ENCODE data around the gene ATP2C2.

ATP2C2 gene

DNA sequence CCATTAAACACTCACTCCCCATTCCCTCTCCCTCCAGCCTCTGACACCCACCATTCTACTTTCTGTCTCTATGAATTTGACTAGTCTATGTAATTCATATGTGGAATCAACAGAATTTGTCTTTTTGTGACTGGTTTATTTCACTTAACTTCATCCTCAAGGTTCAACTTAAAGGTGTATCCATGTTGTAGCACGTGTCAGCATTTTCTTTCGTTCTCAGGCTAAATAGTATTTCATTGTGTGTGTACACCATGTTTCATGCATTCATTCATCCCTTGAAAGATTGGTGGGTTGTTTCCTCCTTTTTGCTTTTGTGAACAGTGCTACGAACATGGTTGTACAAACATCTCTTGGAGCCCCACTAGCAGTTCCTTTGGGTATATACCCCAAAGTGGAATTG lies 36.0 kb downstream of the ATP2C2 start:
- ChIA-PET CTCF (no interaction called here), POLR2A (no interaction called here)
- Histone ChIP-seq H3K4me1 (ENCODE audit: control insufficient read depth, insufficient read depth, low read length) (no peaks in the 10 kb centered on the region), H3K27ac (ENCODE audit: extremely low read depth, low read depth, low read length) (no peak overlapping the region), H3K4me3 (ENCODE audit: low read depth, low read length) (no peak overlapping the region), H3K9me3 (ENCODE audit: control insufficient read depth, insufficient read depth, low read depth, low read length) (no peaks in the 10 kb centered on the region), H3K36me3 (ENCODE audit: control insufficient read depth in 2 of 2, insufficient read depth in 1 of 2, low read length in 2 of 2) (no peaks in the 10 kb centered on the region)
- no peak for TF ChIP-seq GLIS2 (tag by site-specific recombination; IDR thresholded peaks at IDR 0.05)
- no peak for TF ChIP-seq ZNF701 (tag by site-specific recombination; IDR thresholded peaks at IDR 0.05)
- no peak for TF ChIP-seq YY1 (tag by site-specific recombination; IDR thresholded peaks at IDR 0.05)
- TF ChIP-seq ZNF530 (tag by site-specific recombination; IDR thresholded peaks at IDR 0.05; ENCODE audit: low read depth): no peak
- no peak for TF ChIP-seq ZFP41 (tag by site-specific recombination; IDR thresholded peaks at IDR 0.05; ENCODE audit: borderline replicate concordance)
- TF ChIP-seq ZNF404 (tag by site-specific recombination; IDR thresholded peaks at IDR 0.05): no peak
- TF ChIP-seq, protein P1, sequence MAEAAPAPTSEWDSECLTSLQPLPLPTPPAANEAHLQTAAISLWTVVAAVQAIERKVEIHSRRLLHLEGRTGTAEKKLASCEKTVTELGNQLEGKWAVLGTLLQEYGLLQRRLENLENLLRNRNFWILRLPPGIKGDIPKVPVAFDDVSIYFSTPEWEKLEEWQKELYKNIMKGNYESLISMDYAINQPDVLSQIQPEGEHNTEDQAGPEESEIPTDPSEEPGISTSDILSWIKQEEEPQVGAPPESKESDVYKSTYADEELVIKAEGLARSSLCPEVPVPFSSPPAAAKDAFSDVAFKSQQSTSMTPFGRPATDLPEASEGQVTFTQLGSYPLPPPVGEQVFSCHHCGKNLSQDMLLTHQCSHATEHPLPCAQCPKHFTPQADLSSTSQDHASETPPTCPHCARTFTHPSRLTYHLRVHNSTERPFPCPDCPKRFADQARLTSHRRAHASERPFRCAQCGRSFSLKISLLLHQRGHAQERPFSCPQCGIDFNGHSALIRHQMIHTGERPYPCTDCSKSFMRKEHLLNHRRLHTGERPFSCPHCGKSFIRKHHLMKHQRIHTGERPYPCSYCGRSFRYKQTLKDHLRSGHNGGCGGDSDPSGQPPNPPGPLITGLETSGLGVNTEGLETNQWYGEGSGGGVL (tag by site-specific recombination; IDR thresholded peaks at IDR 0.05): no peak
- TF ChIP-seq, protein P2, sequence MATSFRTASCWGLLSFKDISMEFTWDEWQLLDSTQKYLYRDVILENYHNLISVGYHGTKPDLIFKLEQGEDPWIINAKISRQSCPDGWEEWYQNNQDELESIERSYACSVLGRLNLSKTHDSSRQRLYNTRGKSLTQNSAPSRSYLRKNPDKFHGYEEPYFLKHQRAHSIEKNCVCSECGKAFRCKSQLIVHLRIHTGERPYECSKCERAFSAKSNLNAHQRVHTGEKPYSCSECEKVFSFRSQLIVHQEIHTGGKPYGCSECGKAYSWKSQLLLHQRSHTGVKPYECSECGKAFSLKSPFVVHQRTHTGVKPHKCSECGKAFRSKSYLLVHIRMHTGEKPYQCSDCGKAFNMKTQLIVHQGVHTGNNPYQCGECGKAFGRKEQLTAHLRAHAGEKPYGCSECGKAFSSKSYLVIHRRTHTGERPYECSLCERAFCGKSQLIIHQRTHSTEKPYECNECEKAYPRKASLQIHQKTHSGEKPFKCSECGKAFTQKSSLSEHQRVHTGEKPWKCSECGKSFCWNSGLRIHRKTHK (tag by site-specific recombination; IDR thresholded peaks at IDR 0.05): no peak
- TF ChIP-seq ZSCAN23 (tag by site-specific recombination; IDR thresholded peaks at IDR 0.05): no peak
- no peak for TF ChIP-seq ZBTB20 (tag by site-specific recombination; IDR thresholded peaks at IDR 0.05)
- no peak for TF ChIP-seq ZNF529 (tag by site-specific recombination; IDR thresholded peaks at IDR 0.05; ENCODE audit: insufficient replicate concordance)
- no peak for TF ChIP-seq ZNF19 (tag by site-specific recombination; IDR thresholded peaks at IDR 0.05; ENCODE audit: low read depth)
- TF ChIP-seq ZNF146 (tag by site-specific recombination; IDR thresholded peaks at IDR 0.05): no peak

DNA sequence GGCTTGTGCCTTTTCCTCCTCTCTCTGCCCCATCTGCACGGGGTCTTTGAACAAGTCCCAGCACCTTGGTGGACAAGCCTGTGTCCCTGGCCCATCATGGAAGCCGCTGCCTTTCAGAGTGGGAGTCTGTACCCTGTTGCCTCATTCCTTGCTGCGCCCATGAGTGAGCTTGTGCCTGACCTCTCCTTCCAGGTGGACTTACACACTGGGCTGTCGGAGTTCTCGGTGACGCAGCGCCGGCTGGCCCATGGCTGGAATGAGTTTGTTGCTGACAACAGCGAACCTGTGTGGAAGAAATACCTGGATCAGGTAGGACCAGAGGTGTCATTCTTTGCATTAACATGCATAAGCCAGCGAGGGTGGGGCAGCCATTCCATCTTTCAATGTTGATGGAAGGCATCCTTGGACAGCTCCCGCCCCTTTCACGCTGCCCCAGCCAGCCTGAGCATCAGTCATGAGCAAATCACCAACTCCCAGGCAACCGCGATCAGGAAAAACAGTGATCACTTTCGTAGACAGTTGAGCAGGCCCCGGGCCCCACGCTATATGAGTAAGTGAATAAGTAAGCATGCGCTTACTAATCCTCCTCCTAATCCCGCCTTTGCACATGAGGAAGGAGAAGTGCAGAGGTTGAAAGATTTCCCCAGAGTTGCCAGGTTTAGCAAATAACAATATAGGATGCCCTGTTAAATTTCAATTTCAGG lies 36.8 kb downstream of the ATP2C2 start:
- H3K27ac ChIP-seq (ENCODE audit: extremely low read depth, low read depth, low read length): no peak overlapping the region
- no peaks in the 10 kb centered on the region for H3K36me3 ChIP-seq (ENCODE audit: control insufficient read depth in 2 of 2, insufficient read depth in 1 of 2, low read length in 2 of 2)
- H3K4me3 ChIP-seq (ENCODE audit: low read depth, low read length): no peak overlapping the region
- ChIA-PET CTCF (interaction anchor here (0.7 kb wide), 1 partner anchor 18 kb away, joined by 3 read pairs; no protein-coding TSS in a partner anchor), POLR2A (no interaction called here)
- no peaks in the 10 kb centered on the region for H3K4me1 ChIP-seq (ENCODE audit: control insufficient read depth, insufficient read depth, low read length)
- no peak for TF ChIP-seq SALL2 (tag by site-specific recombination; IDR thresholded peaks at IDR 0.05; ENCODE audit: borderline replicate concordance)
- TF ChIP-seq, protein P3, sequence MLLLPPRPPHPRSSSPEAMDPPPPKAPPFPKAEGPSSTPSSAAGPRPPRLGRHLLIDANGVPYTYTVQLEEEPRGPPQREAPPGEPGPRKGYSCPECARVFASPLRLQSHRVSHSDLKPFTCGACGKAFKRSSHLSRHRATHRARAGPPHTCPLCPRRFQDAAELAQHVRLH (tag by site-specific recombination; IDR thresholded peaks at IDR 0.05): no peak
- no peak for TF ChIP-seq ZNF140 (tag by site-specific recombination; IDR thresholded peaks at IDR 0.05)
- no peak for TF ChIP-seq YY2 (tag by site-specific recombination; IDR thresholded peaks at IDR 0.05)
- TF ChIP-seq ZNF223 (tag by site-specific recombination; IDR thresholded peaks at IDR 0.05): no peak
- TF ChIP-seq, protein P4, sequence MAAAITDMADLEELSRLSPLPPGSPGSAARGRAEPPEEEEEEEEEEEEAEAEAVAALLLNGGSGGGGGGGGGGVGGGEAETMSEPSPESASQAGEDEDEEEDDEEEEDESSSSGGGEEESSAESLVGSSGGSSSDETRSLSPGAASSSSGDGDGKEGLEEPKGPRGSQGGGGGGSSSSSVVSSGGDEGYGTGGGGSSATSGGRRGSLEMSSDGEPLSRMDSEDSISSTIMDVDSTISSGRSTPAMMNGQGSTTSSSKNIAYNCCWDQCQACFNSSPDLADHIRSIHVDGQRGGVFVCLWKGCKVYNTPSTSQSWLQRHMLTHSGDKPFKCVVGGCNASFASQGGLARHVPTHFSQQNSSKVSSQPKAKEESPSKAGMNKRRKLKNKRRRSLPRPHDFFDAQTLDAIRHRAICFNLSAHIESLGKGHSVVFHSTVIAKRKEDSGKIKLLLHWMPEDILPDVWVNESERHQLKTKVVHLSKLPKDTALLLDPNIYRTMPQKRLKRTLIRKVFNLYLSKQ (tag by site-specific recombination; IDR thresholded peaks at IDR 0.05; ENCODE audit: borderline replicate concordance): no peak
- H3K9me3 ChIP-seq (ENCODE audit: control insufficient read depth, insufficient read depth, low read depth, low read length): no peaks in the 10 kb centered on the region

Data from HEK293 (cell line).